ENCODE results near the gene CRAMP1.

- TF ChIP-seq HDAC2 (IDR thresholded peaks at IDR 0.05) = no peak
- TF ChIP-seq USF2 (IDR thresholded peaks at IDR 0.05) = no peak
- no peak for TF ChIP-seq CTCF (IDR thresholded peaks at IDR 0.05)
- no peak for TF ChIP-seq EP300 (IDR thresholded peaks at IDR 0.05)
- no peak for TF ChIP-seq CHD2 (IDR thresholded peaks at IDR 0.05; ENCODE audit: low read length, partially characterized antibody)
- no peak for TF ChIP-seq MYC (IDR thresholded peaks at IDR 0.05; ENCODE audit: borderline replicate concordance, low read length)
- TF ChIP-seq ZFP36 (IDR thresholded peaks at IDR 0.05; ENCODE audit: borderline replicate concordance, partially characterized antibody) = no peak
- no peak for TF ChIP-seq MAFK (IDR thresholded peaks at IDR 0.05; ENCODE audit: partially characterized antibody)
- no peak for TF ChIP-seq ESRRA (IDR thresholded peaks at IDR 0.05; ENCODE audit: borderline replicate concordance, low read length)
- TF ChIP-seq POLR2A (IDR thresholded peaks at IDR 0.05; ENCODE audit: low read length) = no peak
Observed at GRCh38 chr16:1597154-1597553, 15.0 kb upstream of the CRAMP1 start.
